ENCODE data around the gene TBCK. TPM values are rescaled to one million over a fixed set of nuclear protein-coding genes. Genes with fewer than 3 reads are reported as not detected.

The TBCK gene
- total and polyA plus RNA-seq, 2 of the 8 experiments (the other 6 are each of a cell fraction or from before 2014, with no cell fraction given): 10.2 to 18.7 TPM

GRCh38 chr4:106194801-106195200 lies 121.2 kb downstream of the TBCK start:
- ChIA-PET POLR2A (ENCODE audit: partially characterized antibody) (no interaction called here), CTCF (ENCODE audit: partially characterized antibody) (interaction anchor here (0.8 kb wide), 1 partner anchor 200 kb away, joined by 3 read pairs; no protein-coding TSS in a partner anchor)
- Histone ChIP-seq H3K23me2 (ENCODE audit: low read depth, low read length) (no peaks in the 10 kb centered on the region), H2BK120ac (replicated peaks; ENCODE audit: low read depth, low read length) (no peak overlapping the region), H4K91ac (replicated peaks; ENCODE audit: insufficient read length, low read length) (no peak overlapping the region), H3K79me2 (ENCODE audit: control insufficient read depth in 1 of 2, insufficient read depth in 2 of 2, low read length in 2 of 2) (no peaks in the 10 kb centered on the region), H2BK15ac (ENCODE audit: low read length) (no peak overlapping the region), H3K56ac (replicated peaks; ENCODE audit: insufficient read length, low read depth, low read length) (no peak overlapping the region), H3K4ac (replicated peaks; ENCODE audit: insufficient read length, low read depth, low read length) (no peak overlapping the region), H3K79me1 (ENCODE audit: low read depth, low read length) (no peaks in the 10 kb centered on the region), H2BK12ac (ENCODE audit: low read depth, low read length) (no peak overlapping the region), H4K5ac (ENCODE audit: insufficient read length, low read depth, low read length) (no peak overlapping the region), H3K36me3 (ENCODE audit: control insufficient read depth in 2 of 4, insufficient read depth in 4 of 4, low read length in 3 of 4) (peaks cover 0 to 3% (median 0%) of the 10 kb centered on the region in 4 experiments; a peak in 1 of 8 replicates), H4K8ac (ENCODE audit: extremely low read depth, insufficient read depth, low read length) (no peak overlapping the region), H2AFZ (ENCODE audit: low read length) (no peak overlapping the region), H3K4me2 (ENCODE audit: insufficient read depth in 1 of 2, low read depth in 2 of 2, low read length in 2 of 2) (no peak overlapping the region), H2AK5ac (ENCODE audit: low read depth, low read length) (no peak overlapping the region), H4K20me1 (replicated peaks in 1 of 2; ENCODE audit: control insufficient read depth in 1 of 2, insufficient read depth in 2 of 2, low read length in 2 of 2) (no peaks in the 10 kb centered on the region), H3K23ac (ENCODE audit: insufficient read length) (no peak overlapping the region), H3K27ac (ENCODE audit: low read depth, low read length) (no peak overlapping the region), H3K4me3 (ENCODE audit: extremely low read depth in 1 of 4, insufficient read depth in 2 of 4, low read depth in 3 of 4, low read length in 4 of 4) (no peak overlapping the region), H3K27me3 (replicated peaks in 1 of 4; ENCODE audit: control insufficient read depth in 3 of 4, extremely low read depth in 1 of 4, insufficient read depth in 3 of 4, low read length in 3 of 4) (no peaks in the 10 kb centered on the region), H3K14ac (ENCODE audit: insufficient read length) (no peak overlapping the region), H3K4me1 (replicated peaks in 1 of 4; ENCODE audit: control insufficient read depth in 3 of 4, insufficient read depth in 4 of 4, low read length in 3 of 4) (0 out of 7 replicates have a peak, but pooled peaks cover 0 to 3% (median 0%) of the 10 kb centered on the region in 4 experiments), H2BK20ac (ENCODE audit: low read length) (no peak overlapping the region), H3K9me3 (ENCODE audit: insufficient read depth in 2 of 2, low read depth in 1 of 2, low read length in 1 of 2) (no peaks in the 10 kb centered on the region), H3K9ac (replicated peaks in 1 of 4; ENCODE audit: extremely low read depth in 1 of 4, low read depth in 3 of 4, low read length in 3 of 4) (no peak overlapping the region), H3K18ac (ENCODE audit: extremely low read depth, low read length) (no peak overlapping the region), H2BK5ac (ENCODE audit: low read depth, low read length) (no peak overlapping the region)
- WGBS, 2 experiments (ENCODE audit: extremely low coverage in 1 of 2, insufficient coverage in 1 of 2, insufficient read length in 1 of 2, insufficient replicate concordance in 2 of 2, low coverage in 1 of 2, low lambda C conversion rate in 2 of 2, missing lambda C conversion rate in 1 of 2): 100% methylated on average over 1 of the region's 1 CpG; no CpG with 5 or more reads in 1 of the 2 experiments
- FAIRE-seq (no peak), DNase-seq (ENCODE audit: low read depth in 1 of 2, low spot score in 2 of 2) (no peak)
- TF ChIP-seq CREB1 (IDR thresholded peaks at IDR 0.05) (no peak), KDM5A (IDR thresholded peaks at IDR 0.05; ENCODE audit: low read length) (no peak), TCF12 (IDR thresholded peaks at IDR 0.05; ENCODE audit: low read depth, low read length) (no peak)
